Bronchial smooth muscle cell (primary cell): Measurements from ENCODE around the gene ANXA1. TPM values are rescaled to one million over a fixed set of nuclear protein-coding genes. Genes with fewer than 3 reads are reported as not detected.

Source experiments
- total RNA-seq: library from RNA; depleted of rRNA; stranded (reverse); fragments of >200 nt; gene quantifications from 2 replicates; pipeline ENCODE4 v1.2.1, GENCODE V29; 2014

ANXA1 gene
- 500 and 602 TPM in 2 replicates for total RNA-seq

GRCh38 chr9:73151653-73152542 lies at the start of gene ANXA1:
TSS of gene ANXA1 (plus strand) at chr9:73151865. CDS start at chr9:73158536, 6,671 bp downstream.

Other genes with a start within 250 kb of the ANXA1 start
- 7.7 and 10.1 TPM in 2 replicates for gene ALDH1A1, start 198.8 kb upstream of the ANXA1 start, total RNA-seq